Measurements from ENCODE around the gene SLC22A23. TPM values are rescaled to one million over a fixed set of nuclear protein-coding genes. Genes with fewer than 3 reads are reported as not detected.

The SLC22A23 gene
- total RNA-seq, 1 experiment from 2014 or later: 6.8 TPM

DNA sequence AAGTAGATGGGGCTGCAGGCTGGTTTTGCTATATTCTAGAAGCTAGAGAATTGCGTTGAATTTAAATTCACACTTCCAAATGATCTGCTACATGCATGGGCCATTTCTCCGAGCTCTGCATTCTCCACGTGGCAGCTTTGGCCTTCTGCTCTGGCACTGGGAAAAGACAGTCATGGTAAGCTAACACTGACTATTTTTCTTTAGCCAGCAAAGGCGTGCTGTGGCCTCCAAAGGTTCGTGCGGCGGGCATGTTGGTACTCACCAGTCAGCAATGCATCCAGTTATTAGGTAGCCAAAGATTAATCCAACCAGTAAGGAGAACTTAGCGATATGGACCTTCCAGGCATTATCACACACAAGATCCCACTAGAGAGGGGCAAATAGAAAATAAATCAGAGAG, 41.4 kb downstream of the SLC22A23 start:
- H3K27me3 Mint-ChIP-seq (ENCODE audit: low read depth): no peaks in the 10 kb centered on the region; the same call in 1 of the 2 replicates
- H3K9me3 ChIP-seq (ENCODE audit: control insufficient read depth, low read depth, low read length): no peaks in the 10 kb centered on the region
- H2AK5ac ChIP-seq (ENCODE audit: insufficient read length, low read length): no peak overlapping the region
- H2BK12ac ChIP-seq (ENCODE audit: insufficient read length, low read depth, low read length): no peak overlapping the region
- no peak overlapping the region for H4K8ac ChIP-seq (replicated peaks; ENCODE audit: insufficient read length, low read depth, low read length)
- peaks cover 7 to 9% of the 10 kb centered on the region in 2 experiments for H3K9me3 Mint-ChIP-seq
- H3K4me1 ChIP-seq (ENCODE audit: insufficient read depth, low read length): peaks cover 26% of the 10 kb centered on the region
- no peak overlapping the region for H3T11ph ChIP-seq (ENCODE audit: low read length)
- no CpG with 5 or more reads among the region's 8 CpGs for WGBS (ENCODE audit: extremely low coverage, insufficient read length, low lambda C conversion rate)
- H3K4me1 Mint-ChIP-seq: peaks cover 56 to 58% of the 10 kb centered on the region in 2 experiments
- H3K36me3 Mint-ChIP-seq (ENCODE audit: insufficient read depth in 1 of 3, low read depth in 3 of 3): peaks cover 7 to 23% (median 16%) of the 10 kb centered on the region in 3 experiments
- no peak overlapping the region for H2BK5ac ChIP-seq (ENCODE audit: insufficient read length, low read length)
- H3K14ac ChIP-seq (ENCODE audit: insufficient read depth, low read length): no peak overlapping the region
- no peak overlapping the region for H3K4me3 Mint-ChIP-seq
- TF ChIP-seq, protein P1, sequence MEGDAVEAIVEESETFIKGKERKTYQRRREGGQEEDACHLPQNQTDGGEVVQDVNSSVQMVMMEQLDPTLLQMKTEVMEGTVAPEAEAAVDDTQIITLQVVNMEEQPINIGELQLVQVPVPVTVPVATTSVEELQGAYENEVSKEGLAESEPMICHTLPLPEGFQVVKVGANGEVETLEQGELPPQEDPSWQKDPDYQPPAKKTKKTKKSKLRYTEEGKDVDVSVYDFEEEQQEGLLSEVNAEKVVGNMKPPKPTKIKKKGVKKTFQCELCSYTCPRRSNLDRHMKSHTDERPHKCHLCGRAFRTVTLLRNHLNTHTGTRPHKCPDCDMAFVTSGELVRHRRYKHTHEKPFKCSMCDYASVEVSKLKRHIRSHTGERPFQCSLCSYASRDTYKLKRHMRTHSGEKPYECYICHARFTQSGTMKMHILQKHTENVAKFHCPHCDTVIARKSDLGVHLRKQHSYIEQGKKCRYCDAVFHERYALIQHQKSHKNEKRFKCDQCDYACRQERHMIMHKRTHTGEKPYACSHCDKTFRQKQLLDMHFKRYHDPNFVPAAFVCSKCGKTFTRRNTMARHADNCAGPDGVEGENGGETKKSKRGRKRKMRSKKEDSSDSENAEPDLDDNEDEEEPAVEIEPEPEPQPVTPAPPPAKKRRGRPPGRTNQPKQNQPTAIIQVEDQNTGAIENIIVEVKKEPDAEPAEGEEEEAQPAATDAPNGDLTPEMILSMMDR (conservative IDR thresholded peaks at IDR 0.05): no peak
- H3K4ac ChIP-seq (ENCODE audit: low read depth, low read length): no peak overlapping the region
- H3K18ac ChIP-seq (ENCODE audit: insufficient read length, low read depth, low read length): no peak overlapping the region
- peaks cover 3% of the 10 kb centered on the region for H3K79me1 ChIP-seq (ENCODE audit: insufficient read depth, low read depth, low read length, poor library complexity, severe bottlenecking)
- H3K27me3 ChIP-seq (ENCODE audit: insufficient read depth, low read length): no peaks in the 10 kb centered on the region
- H3K9ac ChIP-seq (ENCODE audit: extremely low read depth, insufficient read length, low read length): no peak overlapping the region
- no peak overlapping the region for H3K27ac Mint-ChIP-seq
- H3K56ac ChIP-seq (ENCODE audit: insufficient read length, low read depth, low read length): no peak overlapping the region
- H3K27ac ChIP-seq (ENCODE audit: insufficient read length, low read depth, low read length): no peak overlapping the region
- no peak overlapping the region for H2BK15ac ChIP-seq (ENCODE audit: low read depth, low read length)
- no peak for DNase-seq
- no peak overlapping the region for H4K5ac ChIP-seq (ENCODE audit: insufficient read length, low read depth, low read length)
- H4K91ac ChIP-seq (ENCODE audit: insufficient read length, low read depth, low read length): no peak overlapping the region
- no peak overlapping the region for H3K23ac ChIP-seq (ENCODE audit: insufficient read length, low read depth, low read length)
- peaks cover 9% of the 10 kb centered on the region; the same call in 1 of the 2 replicates for H3K79me2 ChIP-seq (ENCODE audit: insufficient read depth, low read length)
- H2BK20ac ChIP-seq (ENCODE audit: low read depth, low read length, poor library complexity, severe bottlenecking): no peak overlapping the region
- no peaks in the 10 kb centered on the region for H3K23me2 ChIP-seq (ENCODE audit: insufficient read length, low read depth, low read length, poor library complexity, severe bottlenecking)
- no peak overlapping the region for H3K4me2 ChIP-seq (ENCODE audit: insufficient read depth, insufficient read length, low read length)
- H2BK120ac ChIP-seq (ENCODE audit: low read depth, low read length, poor library complexity, severe bottlenecking): no peak overlapping the region
- H2AFZ ChIP-seq (ENCODE audit: low read length): no peak overlapping the region
- H4K20me1 ChIP-seq (ENCODE audit: control insufficient read depth, insufficient read depth, insufficient read length): no peaks in the 10 kb centered on the region
